Measurements from ENCODE around the gene GINS2.

- TF ChIP-seq CTCF (IDR thresholded peaks at IDR 0.05) (no peak), POLR2AphosphoS5 (IDR thresholded peaks at IDR 0.05) (no peak), POLR2A (IDR thresholded peaks at IDR 0.05) (no peak)
Measured at GRCh38 chr16:85730186-85730465, 41.4 kb upstream of the GINS2 start.

Measured in stomach (tissue), 4 donors.